Fibroblast of upper back skin (primary cell): Measurements from ENCODE around the gene TMEM236.
A peak's percentile ranks its signal among the peaks of the same experiment; 100 is the strongest.

Experiments used
- DNase-seq: peaks from one replicate; pipeline ENCODE4 v3.0.0-alpha.2; 2013

TMEM236 gene

DNA sequence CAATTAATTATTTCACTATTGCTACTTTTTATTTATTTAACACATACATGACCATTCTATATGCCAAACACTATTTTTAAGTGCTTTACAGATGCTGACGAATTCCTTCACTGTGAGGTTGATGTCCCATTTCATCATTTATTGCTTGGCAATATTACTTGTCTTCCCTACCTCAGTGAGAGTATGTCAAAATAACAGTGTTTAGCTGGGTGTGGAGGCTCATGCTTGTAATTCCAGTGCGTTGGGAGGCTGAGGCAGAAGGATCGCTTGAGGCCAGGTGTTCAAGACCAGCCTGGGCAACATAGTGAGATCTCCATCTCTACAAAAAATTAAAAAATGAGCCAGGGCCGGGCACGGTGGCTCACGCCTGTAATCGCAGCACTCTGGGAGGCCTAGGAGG, 37.4 kb downstream of the TMEM236 start:
- no peak for DNase-seq

- DNase-seq, result peak; percentile 51
Observed at GRCh38 chr10:17790651-17791050, 38.6 kb downstream of the TMEM236 start.

- DNase-seq, result peak; percentile 51
Observed at GRCh38 chr10:17792991-17793390, 41.0 kb downstream of the TMEM236 start.

DNA sequence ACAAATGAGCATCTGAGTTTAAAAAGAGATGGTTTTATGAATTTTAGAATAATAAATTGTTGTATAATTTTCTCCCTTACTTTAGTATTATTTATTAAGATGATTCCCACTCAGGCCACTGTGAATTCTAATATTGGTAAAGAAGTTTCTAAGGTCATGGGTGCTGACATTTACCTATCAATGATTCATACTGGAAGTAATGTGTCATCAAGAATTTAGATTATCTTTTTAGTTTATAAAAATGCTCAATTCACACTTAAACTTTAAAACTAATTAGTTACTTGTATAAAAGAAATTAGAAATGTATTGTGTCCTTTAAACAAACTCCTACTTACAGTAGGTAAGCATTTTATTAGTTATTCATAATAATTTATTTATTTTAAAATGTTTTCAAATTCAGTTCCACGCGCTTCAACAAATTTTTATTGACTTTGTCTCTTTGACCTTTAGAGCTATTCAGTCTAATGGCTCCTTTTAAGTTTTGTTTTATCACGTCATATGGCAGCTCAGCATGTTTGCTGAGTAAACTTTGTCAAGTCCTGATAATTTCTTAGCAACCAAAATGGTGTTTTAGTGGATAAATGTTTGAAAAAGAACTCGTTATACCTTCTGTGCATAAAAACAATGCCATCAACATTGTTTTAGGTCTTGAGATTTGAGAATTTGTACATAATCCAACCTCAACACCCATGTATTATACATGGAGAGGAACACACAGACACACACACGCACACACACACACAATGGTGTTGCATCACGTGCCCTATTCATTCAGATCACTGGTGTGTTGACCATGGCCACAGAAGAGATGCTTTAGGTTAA, 42.0 kb downstream of the TMEM236 start:
- DNase-seq, result no peak

- DNase-seq, result no peak
Observed at GRCh38 chr10:17795083-17795482, 43.1 kb downstream of the TMEM236 start.

GRCh38 chr10:17795813-17796594, 44.0 kb downstream of the TMEM236 start:
- no peak for DNase-seq

GRCh38 chr10:17801507-17801906, 49.5 kb downstream of the TMEM236 start:
- no peak for DNase-seq

- DNase-seq, result no peak
Observed at GRCh38 chr10:17802350-17802749, 50.3 kb downstream of the TMEM236 start.

GRCh38 chr10:17802976-17803375, 51.0 kb downstream of the TMEM236 start:
- peak; percentile 37 for DNase-seq

GRCh38 chr10:17805330-17805729, 53.3 kb downstream of the TMEM236 start:
- DNase-seq, result no peak

DNA sequence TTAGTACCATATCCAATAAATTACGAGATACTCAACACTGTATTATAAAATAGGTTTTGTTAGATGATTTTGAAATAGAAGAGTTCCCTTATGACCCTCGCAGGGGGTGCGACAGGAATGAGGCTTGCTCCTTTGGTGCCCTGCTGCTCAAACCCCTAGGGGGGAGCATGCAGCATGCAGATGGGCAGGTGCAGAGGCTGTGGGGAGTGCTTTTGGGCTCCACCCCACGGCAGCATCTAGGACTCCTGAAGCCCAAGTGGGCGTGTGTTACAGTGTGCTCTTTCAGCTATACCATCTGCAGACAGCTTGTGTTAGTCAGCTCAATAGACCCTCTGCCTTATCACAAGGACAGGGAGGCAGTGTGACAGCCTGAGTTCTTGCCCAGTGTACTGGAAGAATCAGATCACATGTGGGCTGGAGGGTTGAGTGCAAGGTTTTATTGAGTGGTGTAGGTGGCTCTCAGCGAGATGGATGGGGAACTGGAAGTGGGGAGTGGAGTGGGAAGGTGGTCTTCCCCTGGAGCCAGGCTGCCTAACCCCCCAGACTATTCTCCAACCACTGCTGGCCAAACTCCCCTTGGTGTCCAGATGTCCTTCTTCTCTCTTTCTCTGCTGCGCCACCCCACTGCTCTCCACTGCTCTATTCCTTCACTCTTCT, 54.0 kb downstream of the TMEM236 start:
- DNase-seq, result no peak

GRCh38 chr10:17808971-17809841, 57.2 kb downstream of the TMEM236 start, which contains the start of gene MRC1:
MRC1 (plus strand) TSS chr10:17809348; CDS start chr10:17809466, 118 bp downstream.
- no peak for DNase-seq

- no peak for DNase-seq
Observed at GRCh38 chr10:17811146-17811865, 59.3 kb downstream of the TMEM236 start.

- DNase-seq, result no peak
Observed at GRCh38 chr10:17814973-17815372, 63.0 kb downstream of the TMEM236 start.

GRCh38 chr10:17816199-17816598, 64.2 kb downstream of the TMEM236 start:
- no peak for DNase-seq

GRCh38 chr10:17817316-17817715, 65.3 kb downstream of the TMEM236 start:
- DNase-seq, result no peak

DNA sequence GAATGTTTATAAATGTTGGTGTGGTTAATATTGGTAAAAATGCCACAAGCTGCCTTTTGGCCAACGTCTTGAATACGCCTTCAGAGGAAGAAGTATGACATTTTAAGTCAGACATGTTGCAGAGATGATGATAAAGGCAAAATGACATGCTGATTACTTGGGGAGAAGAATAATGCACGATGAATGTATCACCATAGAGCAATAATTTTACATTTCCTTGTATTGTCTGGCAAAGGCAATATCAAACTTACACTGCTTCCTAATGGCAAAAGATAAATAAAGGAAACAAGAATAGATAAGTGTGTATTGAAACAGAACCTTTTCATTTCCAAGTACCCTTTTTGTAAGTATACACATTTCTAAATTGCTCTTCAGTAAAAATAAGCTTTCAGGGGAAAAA, 65.8 kb downstream of the TMEM236 start:
- DNase-seq, result no peak

DNA sequence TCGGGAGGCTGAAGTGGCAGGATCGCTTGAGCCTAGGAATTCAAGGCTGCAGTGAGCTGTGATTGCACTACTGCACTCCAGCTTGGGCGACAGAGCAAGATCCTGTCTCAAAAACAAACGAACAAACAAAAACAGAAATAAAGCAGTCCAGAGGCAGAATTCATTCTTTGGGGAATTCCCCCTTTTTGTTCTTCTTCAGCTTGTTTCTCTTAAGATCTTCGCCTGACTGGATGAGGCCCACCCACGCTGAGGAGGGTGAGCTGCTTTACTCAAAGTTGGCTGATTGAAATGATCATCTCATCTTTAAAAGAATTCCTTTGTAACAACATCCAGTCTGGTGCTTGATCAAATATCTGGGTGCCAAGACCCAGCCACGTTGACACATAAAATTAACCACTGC, 67.8 kb downstream of the TMEM236 start:
- no peak for DNase-seq

DNA sequence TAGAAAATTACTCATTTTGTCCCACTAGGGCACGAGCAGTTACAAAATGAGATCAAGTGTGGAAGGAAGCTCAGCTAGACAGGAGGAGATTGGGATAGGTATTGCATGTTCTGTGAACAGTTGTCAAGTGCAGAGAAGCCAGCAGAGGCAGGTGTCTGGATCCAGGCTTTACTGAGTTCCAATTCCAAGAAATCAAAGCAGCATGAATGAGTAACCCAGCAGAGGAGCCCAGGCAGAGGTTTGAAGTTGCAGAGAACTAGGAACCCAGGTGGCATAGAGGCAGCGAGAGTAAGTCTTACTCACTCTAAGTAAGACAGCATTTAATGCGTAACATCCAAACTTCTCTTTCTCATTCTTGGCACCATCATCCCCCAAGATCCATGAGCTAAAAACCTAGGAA, 68.9 kb downstream of the TMEM236 start:
- no peak for DNase-seq

DNA sequence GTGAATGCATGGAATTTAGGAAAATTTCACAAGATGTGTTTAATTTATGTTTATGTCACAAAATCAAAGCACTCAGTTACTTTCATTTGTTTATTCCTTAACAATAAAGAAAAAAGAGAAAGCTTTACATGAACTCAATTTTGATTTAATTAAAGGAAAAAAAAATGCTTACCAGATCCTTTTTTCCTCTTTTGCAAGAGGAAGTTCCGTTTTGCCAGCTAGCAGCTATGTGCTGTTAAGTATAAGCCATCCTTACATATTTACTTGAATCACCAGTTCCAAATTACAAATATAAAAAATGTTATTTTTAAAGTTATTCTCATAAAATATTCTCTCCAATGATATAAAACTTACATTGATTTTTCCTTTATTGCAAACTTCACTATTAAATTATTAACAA, 69.9 kb downstream of the TMEM236 start:
- DNase-seq, result no peak

GRCh38 chr10:17831341-17831740, 79.3 kb downstream of the TMEM236 start:
- DNase-seq, result no peak

DNA sequence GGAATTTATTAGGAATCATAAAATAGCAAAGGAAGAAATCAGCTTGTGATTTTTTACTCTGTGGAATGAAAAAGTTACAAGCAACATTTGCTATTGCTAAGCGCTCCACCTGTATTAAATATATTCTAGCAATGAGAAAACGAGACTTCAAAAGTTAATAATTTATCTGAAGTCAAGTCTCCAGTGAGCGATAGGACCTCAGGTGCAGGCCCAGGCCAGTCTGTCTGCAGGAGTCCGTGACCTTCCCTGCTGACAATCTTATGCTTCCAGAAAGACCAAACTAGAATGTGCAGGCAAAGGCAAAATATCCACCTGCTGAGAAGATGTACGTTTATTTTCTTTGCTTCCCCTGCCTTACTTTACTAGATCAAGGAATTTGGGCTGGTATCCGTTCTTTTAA, 79.9 kb downstream of the TMEM236 start:
- no peak for DNase-seq
